ENCODE data around the gene SH3PXD2B.

SH3PXD2B gene

GRCh38 chr5:172348084-172348483, 106.2 kb downstream of the SH3PXD2B start:
- H3K79me1 ChIP-seq (replicated peaks; ENCODE audit: low read length, poor library complexity, severe bottlenecking): peaks cover 14% of the 10 kb centered on the region
- H3K4me1 ChIP-seq (ENCODE audit: control insufficient read depth, insufficient read depth, low read depth, low read length): peaks cover 9% of the 10 kb centered on the region
- H2BK12ac ChIP-seq (ENCODE audit: low read length in 2 of 2): no peak overlapping the region
- H3K9me3 ChIP-seq (ENCODE audit: control insufficient read depth, low read length): no peaks in the 10 kb centered on the region
- H2BK120ac ChIP-seq (ENCODE audit: low read depth, low read length): no peak overlapping the region
- no peak overlapping the region for H3K14ac ChIP-seq (ENCODE audit: low read length in 2 of 2)
- H3K9ac ChIP-seq (ENCODE audit: low read length): no peak overlapping the region
- no peak overlapping the region for H3K4ac ChIP-seq (ENCODE audit: low read depth in 1 of 2, low read length in 2 of 2)
- no peak overlapping the region for H3K4me2 ChIP-seq (ENCODE audit: low read length, poor library complexity, severe bottlenecking)
- no peak overlapping the region for H3K18ac ChIP-seq (ENCODE audit: low read depth in 1 of 2, low read length in 2 of 2)
- H2AK5ac ChIP-seq (ENCODE audit: low read length, severe bottlenecking): no peak overlapping the region
- DNase-seq: no peak
- no peak overlapping the region for H2BK15ac ChIP-seq (ENCODE audit: low read depth, poor library complexity, severe bottlenecking)
- no peak overlapping the region for H3K23ac ChIP-seq (ENCODE audit: low read length in 2 of 2)
- no peak overlapping the region for H4K91ac ChIP-seq (ENCODE audit: low read length)
- H3K27me3 ChIP-seq (ENCODE audit: control insufficient read depth in 1 of 2, insufficient read depth in 1 of 2, low read length in 2 of 2): no peaks in the 10 kb centered on the region
- no peak overlapping the region for H3K4me3 ChIP-seq (ENCODE audit: insufficient read depth in 1 of 2, low read depth in 1 of 2, low read length in 2 of 2)
- no peak overlapping the region for H2AFZ ChIP-seq (ENCODE audit: low read depth, low read length)
- no peak overlapping the region for H4K8ac ChIP-seq (ENCODE audit: low read length)
- peaks cover 64 to 98% of the 10 kb centered on the region in 2 experiments for H3K36me3 ChIP-seq (ENCODE audit: control insufficient read depth in 1 of 2, insufficient read depth in 2 of 2, low read depth in 1 of 2, low read length in 2 of 2)
- H2BK5ac ChIP-seq (ENCODE audit: low read depth, low read length, poor library complexity, severe bottlenecking): no peak overlapping the region
- 95% methylated on average over 5 of the region's 5 CpGs for WGBS
- H3K27ac ChIP-seq (ENCODE audit: low read length, poor library complexity, severe bottlenecking): no peak overlapping the region

DNA sequence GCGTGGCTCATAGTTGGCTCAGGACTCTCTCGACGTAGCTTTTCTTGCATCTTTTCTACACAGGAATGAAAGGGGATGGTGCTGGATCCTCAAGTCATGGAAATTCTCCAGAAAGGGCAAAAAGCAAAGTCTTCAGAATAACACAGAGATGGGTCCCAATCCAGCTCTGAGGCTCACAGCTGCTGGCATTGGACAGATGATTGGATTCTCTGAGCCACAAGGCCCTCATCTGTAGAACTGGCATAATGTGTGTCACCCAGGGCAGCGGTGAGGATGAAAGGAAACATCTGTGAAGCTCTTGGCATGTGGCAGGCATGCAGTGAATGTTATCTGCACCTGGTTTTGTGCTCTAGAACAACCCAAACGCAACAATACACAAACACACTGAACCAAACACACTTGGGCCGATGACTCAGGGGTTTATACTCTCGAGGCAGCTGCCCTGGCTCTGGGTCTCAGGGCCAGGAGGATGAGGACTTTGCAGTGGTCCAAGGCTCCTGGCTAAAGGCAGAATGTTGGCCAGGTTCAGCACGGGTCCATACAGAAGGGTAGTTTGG, 106.8 kb downstream of the SH3PXD2B start:
- Histone ChIP-seq H3K4me1 (ENCODE audit: control insufficient read depth, insufficient read depth, low read depth, low read length) (peaks cover 7% of the 10 kb centered on the region), H3K4me3 (ENCODE audit: insufficient read depth in 1 of 2, low read depth in 1 of 2, low read length in 2 of 2) (no peak overlapping the region), H2AFZ (ENCODE audit: low read depth, low read length) (no peak overlapping the region), H2BK12ac (ENCODE audit: low read length in 2 of 2) (no peak overlapping the region), H3K4ac (ENCODE audit: low read depth in 1 of 2, low read length in 2 of 2) (no peak overlapping the region), H3K27me3 (ENCODE audit: control insufficient read depth in 1 of 2, insufficient read depth in 1 of 2, low read length in 2 of 2) (no peaks in the 10 kb centered on the region), H2BK5ac (ENCODE audit: low read depth, low read length, poor library complexity, severe bottlenecking) (no peak overlapping the region), H3K9ac (ENCODE audit: low read length) (no peak overlapping the region), H3K23ac (ENCODE audit: low read length in 2 of 2) (no peak overlapping the region), H3K36me3 (ENCODE audit: control insufficient read depth in 1 of 2, insufficient read depth in 2 of 2, low read depth in 1 of 2, low read length in 2 of 2) (peaks cover 64 to 98% of the 10 kb centered on the region in 2 experiments), H2BK15ac (ENCODE audit: low read depth, poor library complexity, severe bottlenecking) (no peak overlapping the region), H3K9me3 (ENCODE audit: control insufficient read depth, low read length) (no peaks in the 10 kb centered on the region), H3K14ac (ENCODE audit: low read length in 2 of 2) (no peak overlapping the region), H4K91ac (ENCODE audit: low read length) (no peak overlapping the region), H4K8ac (ENCODE audit: low read length) (no peak overlapping the region), H3K4me2 (ENCODE audit: low read length, poor library complexity, severe bottlenecking) (no peak overlapping the region), H3K18ac (ENCODE audit: low read depth in 1 of 2, low read length in 2 of 2) (no peak overlapping the region), H2AK5ac (ENCODE audit: low read length, severe bottlenecking) (no peak overlapping the region), H3K27ac (ENCODE audit: low read length, poor library complexity, severe bottlenecking) (no peak overlapping the region), H2BK120ac (ENCODE audit: low read depth, low read length) (no peak overlapping the region), H3K79me1 (replicated peaks; ENCODE audit: low read length, poor library complexity, severe bottlenecking) (peaks cover 12% of the 10 kb centered on the region)
- 73% methylated on average over 8 of the region's 8 CpGs for WGBS
- DNase-seq: peak; percentile 46

DNA sequence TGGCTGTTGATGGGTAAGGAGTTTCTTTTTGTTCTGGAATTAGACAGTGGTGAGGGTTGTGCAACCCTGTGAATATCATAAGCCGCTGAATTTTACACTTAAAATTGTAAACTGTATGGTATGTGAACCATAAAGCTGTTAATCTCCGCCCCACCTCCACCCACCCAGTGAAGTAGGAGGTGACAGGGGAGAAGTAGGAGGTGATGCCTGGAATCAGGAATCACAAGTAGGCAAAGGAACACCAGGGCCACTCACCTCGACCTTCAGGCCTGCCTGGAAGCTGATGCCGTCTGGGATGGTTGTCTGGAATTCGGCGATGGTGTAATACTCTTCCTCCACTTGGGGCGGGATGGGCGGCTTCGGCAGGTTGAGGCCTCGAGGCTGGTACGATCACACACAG, 108.4 kb downstream of the SH3PXD2B start:
- WGBS: 97% methylated on average over 10 of the region's 11 CpGs
- H2BK5ac ChIP-seq (ENCODE audit: low read depth, low read length, poor library complexity, severe bottlenecking): no peak overlapping the region
- no peak overlapping the region for H2BK120ac ChIP-seq (ENCODE audit: low read depth, low read length)
- H2BK12ac ChIP-seq (ENCODE audit: low read length in 2 of 2): peak overlapping the region in 1 of 2 experiments; percentile 21
- H3K27me3 ChIP-seq (ENCODE audit: control insufficient read depth in 1 of 2, insufficient read depth in 1 of 2, low read length in 2 of 2): no peaks in the 10 kb centered on the region
- peaks cover 68 to 95% of the 10 kb centered on the region in 2 experiments for H3K36me3 ChIP-seq (ENCODE audit: control insufficient read depth in 1 of 2, insufficient read depth in 2 of 2, low read depth in 1 of 2, low read length in 2 of 2)
- no peak overlapping the region for H2AK5ac ChIP-seq (ENCODE audit: low read length, severe bottlenecking)
- no peak overlapping the region for H3K9ac ChIP-seq (ENCODE audit: low read length)
- no peak overlapping the region for H3K4ac ChIP-seq (ENCODE audit: low read depth in 1 of 2, low read length in 2 of 2)
- no peak overlapping the region for H3K4me3 ChIP-seq (ENCODE audit: insufficient read depth in 1 of 2, low read depth in 1 of 2, low read length in 2 of 2)
- H3K9me3 ChIP-seq (ENCODE audit: control insufficient read depth, low read length): no peaks in the 10 kb centered on the region
- H3K79me1 ChIP-seq (replicated peaks; ENCODE audit: low read length, poor library complexity, severe bottlenecking): peaks cover 14% of the 10 kb centered on the region
- no peak overlapping the region for H3K14ac ChIP-seq (ENCODE audit: low read length in 2 of 2)
- no peak overlapping the region for H4K8ac ChIP-seq (ENCODE audit: low read length)
- no peak overlapping the region for H4K91ac ChIP-seq (ENCODE audit: low read length)
- no peak overlapping the region for H3K27ac ChIP-seq (ENCODE audit: low read length, poor library complexity, severe bottlenecking)
- no peak overlapping the region for H2AFZ ChIP-seq (ENCODE audit: low read depth, low read length)
- DNase-seq: no peak
- no peak overlapping the region for H3K23ac ChIP-seq (ENCODE audit: low read length in 2 of 2)
- H2BK15ac ChIP-seq (ENCODE audit: low read depth, poor library complexity, severe bottlenecking): no peak overlapping the region
- H3K4me1 ChIP-seq (ENCODE audit: control insufficient read depth, insufficient read depth, low read depth, low read length): peaks cover 5% of the 10 kb centered on the region
- no peak overlapping the region for H3K18ac ChIP-seq (ENCODE audit: low read depth in 1 of 2, low read length in 2 of 2)
- no peak overlapping the region for H3K4me2 ChIP-seq (ENCODE audit: low read length, poor library complexity, severe bottlenecking)

DNA sequence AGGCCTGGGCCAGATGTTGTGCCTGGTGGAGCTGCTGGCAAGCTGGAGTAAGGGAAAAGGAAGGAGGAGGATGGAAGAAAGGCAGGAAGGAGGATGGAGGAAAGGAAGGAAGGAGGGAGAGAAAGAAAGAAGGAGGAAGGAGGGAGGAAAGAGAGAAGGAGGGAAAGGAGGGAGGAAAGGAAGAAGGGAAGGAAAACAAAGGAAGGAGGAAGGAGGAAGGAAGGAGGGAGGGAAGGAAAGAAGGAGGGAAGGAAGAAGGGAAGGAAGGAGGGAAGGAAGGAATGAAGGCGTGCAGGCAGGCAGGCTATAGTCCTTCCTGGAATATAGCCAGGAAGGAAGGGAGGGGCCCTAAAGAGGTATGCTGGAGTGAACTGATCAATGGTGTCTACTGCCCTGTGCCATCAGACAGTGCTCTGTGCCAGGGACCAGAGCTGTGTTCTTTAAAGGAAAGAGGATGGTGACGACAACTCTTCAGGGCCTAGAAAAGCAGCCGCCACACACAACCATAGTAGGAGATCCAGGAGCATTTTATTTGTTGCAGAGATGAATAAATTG, 109.4 kb downstream of the SH3PXD2B start:
- H3K9ac ChIP-seq (ENCODE audit: low read length): no peak overlapping the region
- H3K23ac ChIP-seq (ENCODE audit: low read length in 2 of 2): no peak overlapping the region
- no peaks in the 10 kb centered on the region for H3K9me3 ChIP-seq (ENCODE audit: control insufficient read depth, low read length)
- no peak overlapping the region for H2BK120ac ChIP-seq (ENCODE audit: low read depth, low read length)
- no peak overlapping the region for H2BK15ac ChIP-seq (ENCODE audit: low read depth, poor library complexity, severe bottlenecking)
- peak overlapping the region in 1 of 2 experiments; percentile 45 for H2BK12ac ChIP-seq (ENCODE audit: low read length in 2 of 2)
- peaks cover 67 to 95% of the 10 kb centered on the region in 2 experiments for H3K36me3 ChIP-seq (ENCODE audit: control insufficient read depth in 1 of 2, insufficient read depth in 2 of 2, low read depth in 1 of 2, low read length in 2 of 2)
- no peaks in the 10 kb centered on the region for H3K27me3 ChIP-seq (ENCODE audit: control insufficient read depth in 1 of 2, insufficient read depth in 1 of 2, low read length in 2 of 2)
- WGBS: 91% methylated on average over 3 of the region's 3 CpGs
- DNase-seq: no peak
- H2BK5ac ChIP-seq (ENCODE audit: low read depth, low read length, poor library complexity, severe bottlenecking): no peak overlapping the region
- H3K14ac ChIP-seq (ENCODE audit: low read length in 2 of 2): no peak overlapping the region
- H3K79me1 ChIP-seq (replicated peaks; ENCODE audit: low read length, poor library complexity, severe bottlenecking): peaks cover 9% of the 10 kb centered on the region
- no peak overlapping the region for H2AK5ac ChIP-seq (ENCODE audit: low read length, severe bottlenecking)
- no peak overlapping the region for H3K18ac ChIP-seq (ENCODE audit: low read depth in 1 of 2, low read length in 2 of 2)
- H3K4me1 ChIP-seq (ENCODE audit: control insufficient read depth, insufficient read depth, low read depth, low read length): peaks cover 4% of the 10 kb centered on the region
- H3K27ac ChIP-seq (ENCODE audit: low read length, poor library complexity, severe bottlenecking): no peak overlapping the region
- no peak overlapping the region for H4K91ac ChIP-seq (ENCODE audit: low read length)
- no peak overlapping the region for H3K4ac ChIP-seq (ENCODE audit: low read depth in 1 of 2, low read length in 2 of 2)
- H2AFZ ChIP-seq (ENCODE audit: low read depth, low read length): no peak overlapping the region
- no peak overlapping the region for H3K4me2 ChIP-seq (ENCODE audit: low read length, poor library complexity, severe bottlenecking)
- H3K4me3 ChIP-seq (ENCODE audit: insufficient read depth in 1 of 2, low read depth in 1 of 2, low read length in 2 of 2): no peak overlapping the region
- peak overlapping the region; percentile 69 for H4K8ac ChIP-seq (ENCODE audit: low read length)
